T follicular helper cell (primary cell): ENCODE data around the gene CCL2.
"Not testable (repeated sequence)": the region's sequence is repeated elsewhere in the genome, so short reads cannot be mapped to it uniquely, and the experiment has no call there.

Source experiments
- DNase-seq: peaks from one replicate; pipeline ENCODE4 v3.0.0-alpha.2; 2020; ENCODE audit warnings: low read depth
- total RNA-seq, 2 experiments: gene quantifications; one replicate each; lab custom pipeline; 2026; lab: John Stamatoyannopoulos, UW

The CCL2 gene
- 0 reads per million in 2 experiments for total RNA-seq

- DNase-seq, result no peak
Observed at GRCh38 chr17:34254651-34255380, at the start of gene CCL2. Gene CCL2, plus strand, starts transcription at chr17:34255285. Its CDS starts 65 bp downstream, at chr17:34255350.

GRCh38 chr17:34205401-34205800, 49.7 kb upstream of the CCL2 start:
- no peak for DNase-seq

GRCh38 chr17:34206569-34206968, 48.5 kb upstream of the CCL2 start:
- no peak for DNase-seq

- DNase-seq, result no peak
Observed at GRCh38 chr17:34207572-34207971, 47.5 kb upstream of the CCL2 start.

GRCh38 chr17:34218748-34219147, 36.3 kb upstream of the CCL2 start:
- DNase-seq, result no peak

- DNase-seq, result no peak
Observed at GRCh38 chr17:34219405-34219804, 35.7 kb upstream of the CCL2 start.

GRCh38 chr17:34220045-34220751, 34.9 kb upstream of the CCL2 start:
- DNase-seq, result no peak

- DNase-seq, result no peak
Observed at GRCh38 chr17:34220752-34221395, 34.2 kb upstream of the CCL2 start.

- DNase-seq, result no peak
Observed at GRCh38 chr17:34221411-34221810, 33.7 kb upstream of the CCL2 start.

- DNase-seq, result no peak
Observed at GRCh38 chr17:34222722-34223497, 32.2 kb upstream of the CCL2 start.

- DNase-seq, result no peak
Observed at GRCh38 chr17:34225046-34225445, 30.0 kb upstream of the CCL2 start.

GRCh38 chr17:34226011-34226743, 28.9 kb upstream of the CCL2 start:
- no peak for DNase-seq

GRCh38 chr17:34226744-34227034, 28.4 kb upstream of the CCL2 start:
- DNase-seq, result no peak

- not testable (repeated sequence) for DNase-seq
Observed at GRCh38 chr17:34227293-34227692, 27.8 kb upstream of the CCL2 start.

GRCh38 chr17:34227707-34228106, 27.4 kb upstream of the CCL2 start:
- no peak for DNase-seq

GRCh38 chr17:34228781-34229180, 26.3 kb upstream of the CCL2 start:
- no peak for DNase-seq

GRCh38 chr17:34230342-34230741, 24.7 kb upstream of the CCL2 start:
- DNase-seq, result no peak

- DNase-seq, result no peak
Observed at GRCh38 chr17:34234616-34235015, 20.5 kb upstream of the CCL2 start.

GRCh38 chr17:34235389-34236028, 19.6 kb upstream of the CCL2 start:
- DNase-seq, result no peak

GRCh38 chr17:34236281-34236892, 18.7 kb upstream of the CCL2 start:
- no peak for DNase-seq

- no peak for DNase-seq
Observed at GRCh38 chr17:34237458-34237857, 17.6 kb upstream of the CCL2 start.
